Stimulated activated CD8-positive, alpha-beta memory T cell treated with anti-CD3 and anti-CD28 coated beads, Interleukin-12 subunit alpha, Interleukin-12 subunit beta, amount 100 ng/mL, for 1 hour (primary cell): ENCODE measurements around the gene KRTAP12-2.

Source experiments
- DNase-seq: peaks from one replicate; pipeline ENCODE4 v3.0.0-alpha.2; 2020; ENCODE audit warnings: low read depth

The KRTAP12-2 gene

DNA sequence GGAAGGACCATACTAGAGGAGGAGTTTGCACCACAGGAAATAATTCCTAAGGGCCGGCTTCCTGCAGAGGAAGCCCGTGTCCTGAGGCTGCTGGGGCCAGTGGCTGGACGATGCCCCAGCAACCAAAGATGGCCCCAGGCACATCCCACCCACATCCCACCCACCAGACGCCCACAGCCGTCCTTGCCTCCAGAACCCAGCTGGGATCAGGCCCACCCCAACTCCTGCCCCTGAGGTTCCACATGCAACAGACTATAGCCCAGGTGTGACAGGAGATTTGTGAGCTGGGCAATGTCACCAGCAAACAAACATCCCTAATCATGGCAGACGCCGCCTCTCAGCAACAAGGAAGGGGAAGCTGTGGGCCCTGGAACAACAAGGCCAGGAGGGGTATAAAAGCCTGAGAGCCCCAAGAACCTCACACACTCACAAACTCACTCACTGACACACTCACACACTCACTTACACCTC is 40.0 kb downstream of the KRTAP12-2 start, which contains the start of gene KRTAP10-9:
Gene KRTAP10-9 (plus strand): TSS at position 421 of the 471 bp plus-strand sequence. CDS start 79 bp downstream, outside the sequence.
- DNase-seq: no peak

DNA sequence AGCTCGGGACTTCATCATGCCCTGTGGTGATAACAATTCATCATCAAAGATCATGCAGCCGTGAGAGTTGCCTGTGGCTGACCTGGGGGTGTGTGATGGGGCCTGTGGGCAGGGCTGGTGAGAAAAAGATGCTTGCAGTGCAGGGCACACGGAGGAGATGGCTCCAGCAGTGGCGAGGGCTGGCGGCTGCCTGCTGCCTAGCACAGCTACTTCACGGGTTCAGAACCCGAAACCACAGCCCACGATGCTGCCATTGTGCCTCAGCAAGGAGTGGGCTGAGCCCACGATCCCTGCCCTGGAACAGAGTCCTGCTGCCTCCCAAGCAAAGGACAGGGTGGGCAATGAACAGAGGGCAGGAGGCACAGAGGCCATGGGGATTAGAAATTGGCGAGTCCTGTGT is 40.5 kb downstream of the KRTAP12-2 start:
- no peak for DNase-seq

DNA sequence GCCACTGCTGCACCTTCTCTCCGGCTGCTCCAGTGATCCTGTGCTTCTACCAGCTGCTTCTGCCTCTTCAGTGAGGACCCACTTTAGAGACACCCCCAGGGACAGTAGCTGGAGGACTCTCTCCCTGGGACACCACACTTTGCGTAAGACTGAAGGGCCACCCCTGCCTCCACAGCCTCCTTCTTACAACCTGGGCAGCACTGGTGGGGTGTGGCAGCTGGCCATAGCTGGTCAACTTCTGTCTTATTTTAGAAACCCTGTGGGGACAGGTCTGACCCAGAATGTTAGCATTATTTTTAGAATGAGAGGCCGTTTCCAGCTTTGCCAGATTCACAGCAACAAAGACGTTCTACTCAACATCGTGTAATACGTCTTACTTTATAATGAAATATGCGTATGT is 41.0 kb downstream of the KRTAP12-2 start:
- DNase-seq: no peak

DNA sequence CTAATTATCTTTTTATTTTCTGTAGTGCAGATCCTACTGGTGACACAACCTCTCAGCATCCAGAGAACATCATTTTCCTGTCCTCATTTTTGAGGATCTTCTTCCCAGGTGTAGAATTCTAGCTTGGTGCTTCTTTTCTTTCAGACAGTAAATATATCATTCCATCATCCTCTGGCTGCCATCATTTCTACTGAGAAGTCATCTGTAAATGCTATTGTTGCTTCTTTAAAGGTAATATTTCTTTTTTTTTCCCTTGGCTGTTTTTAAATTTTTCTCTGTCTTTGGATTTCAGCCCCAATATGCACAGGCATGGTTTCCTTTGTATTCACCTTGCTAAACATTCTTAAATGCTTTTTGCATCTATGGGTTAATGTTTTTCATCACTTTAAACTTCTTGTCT is 43.2 kb downstream of the KRTAP12-2 start:
- DNase-seq: no peak

DNA sequence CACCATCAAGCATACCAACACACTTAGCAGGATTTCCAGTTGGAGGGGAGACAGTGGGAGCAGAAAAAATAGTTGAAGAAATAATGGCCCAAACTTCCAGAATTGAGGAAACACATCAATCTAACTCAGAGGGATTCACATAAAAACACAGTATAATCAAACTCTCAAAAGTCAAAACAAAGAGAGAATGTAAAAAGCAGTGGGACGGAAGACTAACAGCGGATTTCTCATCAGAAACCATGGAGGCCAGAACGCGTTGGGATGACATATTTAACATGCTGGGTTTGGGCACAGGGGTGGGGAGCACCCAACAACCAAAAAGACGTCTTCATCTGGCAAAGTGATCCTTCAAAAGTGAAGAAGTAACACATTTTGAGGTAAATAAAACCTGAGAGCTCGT is 46.8 kb downstream of the KRTAP12-2 start:
- no peak for DNase-seq

DNA sequence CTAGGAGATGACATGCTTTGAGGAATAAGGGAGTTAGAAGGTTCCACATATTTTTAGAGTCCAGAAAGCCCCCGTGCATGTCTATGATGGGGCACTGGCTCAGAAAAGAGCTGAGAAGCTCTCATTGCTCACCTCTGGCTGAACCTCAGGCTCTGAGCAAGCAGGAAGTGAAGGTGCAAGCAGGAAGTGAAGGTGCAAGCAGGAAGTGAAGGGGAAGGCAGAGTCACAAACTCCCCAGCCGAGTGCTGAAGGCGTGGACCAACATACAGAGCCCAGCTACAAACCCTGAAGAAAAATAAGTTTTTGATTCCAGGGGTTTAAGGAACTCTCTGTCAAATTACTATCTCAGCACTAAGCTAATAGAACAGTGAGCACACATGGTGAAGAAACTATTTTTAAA is 47.8 kb downstream of the KRTAP12-2 start:
- peak; percentile 47 for DNase-seq

DNA sequence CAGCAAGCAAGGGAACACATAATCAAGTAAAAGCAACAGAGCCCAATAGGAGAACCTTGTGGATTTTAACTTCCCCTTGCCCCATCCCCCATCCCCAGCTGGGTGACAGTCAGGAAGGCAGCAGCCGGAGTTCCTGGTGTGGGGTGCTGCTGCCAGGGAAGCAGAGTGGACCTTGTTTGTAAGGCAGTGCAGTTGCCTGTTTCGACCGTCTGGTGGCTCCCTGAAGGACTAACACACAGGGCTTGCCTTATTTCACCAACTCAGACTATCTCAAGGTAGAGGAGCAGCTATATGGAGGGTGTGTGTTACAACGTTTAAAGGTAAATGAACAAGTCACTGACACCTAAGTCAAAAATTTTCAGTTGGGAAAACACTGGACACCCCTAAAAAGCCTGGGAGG is 48.2 kb downstream of the KRTAP12-2 start:
- no peak for DNase-seq

DNA sequence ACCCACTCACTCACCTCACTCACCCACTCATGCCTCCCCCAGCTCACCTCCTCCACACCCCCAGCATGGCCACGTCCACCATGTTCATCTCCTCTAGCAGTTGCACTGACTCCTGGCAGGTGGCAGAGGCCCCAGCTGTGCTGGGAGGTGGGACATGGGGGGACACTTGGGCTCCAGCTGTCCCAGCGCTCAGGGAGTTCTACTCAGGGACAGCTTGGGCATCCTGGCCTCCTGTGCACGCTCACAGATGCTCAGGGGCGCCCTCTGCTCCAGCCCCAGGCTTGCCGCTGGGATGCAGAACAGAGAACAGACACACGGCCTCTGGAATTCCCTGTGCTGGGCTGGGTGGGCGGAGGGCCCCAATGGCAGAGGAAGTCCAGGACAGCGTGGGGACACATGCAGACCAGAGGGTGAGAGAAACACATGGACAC is 49.6 kb downstream of the KRTAP12-2 start:
- DNase-seq: no peak

DNA sequence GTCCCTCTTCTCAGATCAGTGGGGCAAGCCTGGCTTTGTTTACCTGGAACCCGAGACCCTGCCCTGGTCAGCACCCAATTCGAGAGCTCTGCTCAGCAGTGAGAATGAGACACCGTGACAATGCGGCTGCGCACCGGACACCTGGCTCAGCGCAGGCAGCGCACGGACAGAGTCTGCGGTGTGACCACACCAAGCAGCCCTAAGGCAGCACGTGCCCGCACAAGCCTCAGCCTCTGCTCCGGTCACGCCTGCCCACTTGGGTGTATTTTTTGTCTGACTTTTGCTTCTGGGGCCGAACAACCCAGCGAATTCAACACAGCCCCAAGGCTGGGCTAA is 50.2 kb downstream of the KRTAP12-2 start:
- no peak for DNase-seq
